ENCODE measurements around the gene JADE1. TPM values are rescaled to one million over a fixed set of nuclear protein-coding genes. Genes with fewer than 3 reads are reported as not detected.
A peak's percentile ranks its signal among the peaks of the same experiment; 100 is the strongest.

The JADE1 gene
- total and polyA plus RNA-seq, 12 donors = 18.4 to 66.7 (median 37.7) TPM

DNA sequence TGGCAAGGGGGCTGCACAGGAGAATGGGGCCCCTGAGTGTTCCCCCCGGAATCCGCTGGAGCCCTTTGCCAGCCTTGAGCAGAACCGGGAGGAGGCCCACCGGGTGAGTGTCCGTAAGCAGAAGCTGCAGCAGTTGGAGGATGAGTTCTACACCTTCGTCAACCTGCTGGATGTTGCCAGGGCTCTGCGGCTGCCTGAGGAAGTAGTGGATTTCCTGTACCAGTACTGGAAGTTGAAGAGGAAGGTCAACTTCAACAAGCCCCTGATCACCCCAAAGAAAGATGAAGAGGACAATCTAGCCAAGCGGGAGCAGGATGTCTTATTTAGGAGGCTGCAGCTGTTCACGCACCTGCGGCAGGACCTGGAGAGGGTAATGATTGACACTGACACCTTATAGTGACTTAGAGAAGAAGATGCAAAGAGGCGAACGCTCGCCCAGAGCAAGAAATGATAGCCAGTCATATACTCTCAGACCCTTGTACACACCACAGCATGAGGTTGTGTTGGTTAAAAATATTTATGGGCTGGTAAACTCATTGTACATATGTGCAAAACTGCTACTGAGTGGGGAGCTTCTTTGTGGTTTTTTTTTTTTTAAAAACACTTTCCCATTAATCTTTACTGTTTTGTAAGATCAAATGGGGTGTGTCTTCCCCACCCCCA is 52.5 kb downstream of the JADE1 start:
- Histone ChIP-seq H3K36me3 (replicated peaks in 1 of 2) (peaks cover 0 to 57% of the 10 kb centered on the region in 2 donors), H3K27me3 (no peaks in the 10 kb centered on the region), H3K4me3 (no peak overlapping the region), H3K4me1 (replicated peaks in 1 of 2) (peaks cover 10 to 20% of the 10 kb centered on the region in 2 donors), H3K27ac (no peak overlapping the region), H3K9me3 (replicated peaks in 1 of 3) (no peaks in the 10 kb centered on the region)
- DNase-seq = no peak
- 70 to 89% (median 85%) methylated on average over 7 to 13 of the region's 13 CpGs for WGBS, 4 donors
- no peak for TF ChIP-seq POLR2A (IDR thresholded peaks at IDR 0.05)
- TF ChIP-seq, protein P1, sequence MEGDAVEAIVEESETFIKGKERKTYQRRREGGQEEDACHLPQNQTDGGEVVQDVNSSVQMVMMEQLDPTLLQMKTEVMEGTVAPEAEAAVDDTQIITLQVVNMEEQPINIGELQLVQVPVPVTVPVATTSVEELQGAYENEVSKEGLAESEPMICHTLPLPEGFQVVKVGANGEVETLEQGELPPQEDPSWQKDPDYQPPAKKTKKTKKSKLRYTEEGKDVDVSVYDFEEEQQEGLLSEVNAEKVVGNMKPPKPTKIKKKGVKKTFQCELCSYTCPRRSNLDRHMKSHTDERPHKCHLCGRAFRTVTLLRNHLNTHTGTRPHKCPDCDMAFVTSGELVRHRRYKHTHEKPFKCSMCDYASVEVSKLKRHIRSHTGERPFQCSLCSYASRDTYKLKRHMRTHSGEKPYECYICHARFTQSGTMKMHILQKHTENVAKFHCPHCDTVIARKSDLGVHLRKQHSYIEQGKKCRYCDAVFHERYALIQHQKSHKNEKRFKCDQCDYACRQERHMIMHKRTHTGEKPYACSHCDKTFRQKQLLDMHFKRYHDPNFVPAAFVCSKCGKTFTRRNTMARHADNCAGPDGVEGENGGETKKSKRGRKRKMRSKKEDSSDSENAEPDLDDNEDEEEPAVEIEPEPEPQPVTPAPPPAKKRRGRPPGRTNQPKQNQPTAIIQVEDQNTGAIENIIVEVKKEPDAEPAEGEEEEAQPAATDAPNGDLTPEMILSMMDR (IDR thresholded peaks at IDR 0.05) = no peak
- intact Hi-C loops (cut with DNase I) = loop anchor here (2.0 to 10.0 kb wide), 6 partner anchors 50 to 667 kb away; no protein-coding TSS in a partner anchor

DNA sequence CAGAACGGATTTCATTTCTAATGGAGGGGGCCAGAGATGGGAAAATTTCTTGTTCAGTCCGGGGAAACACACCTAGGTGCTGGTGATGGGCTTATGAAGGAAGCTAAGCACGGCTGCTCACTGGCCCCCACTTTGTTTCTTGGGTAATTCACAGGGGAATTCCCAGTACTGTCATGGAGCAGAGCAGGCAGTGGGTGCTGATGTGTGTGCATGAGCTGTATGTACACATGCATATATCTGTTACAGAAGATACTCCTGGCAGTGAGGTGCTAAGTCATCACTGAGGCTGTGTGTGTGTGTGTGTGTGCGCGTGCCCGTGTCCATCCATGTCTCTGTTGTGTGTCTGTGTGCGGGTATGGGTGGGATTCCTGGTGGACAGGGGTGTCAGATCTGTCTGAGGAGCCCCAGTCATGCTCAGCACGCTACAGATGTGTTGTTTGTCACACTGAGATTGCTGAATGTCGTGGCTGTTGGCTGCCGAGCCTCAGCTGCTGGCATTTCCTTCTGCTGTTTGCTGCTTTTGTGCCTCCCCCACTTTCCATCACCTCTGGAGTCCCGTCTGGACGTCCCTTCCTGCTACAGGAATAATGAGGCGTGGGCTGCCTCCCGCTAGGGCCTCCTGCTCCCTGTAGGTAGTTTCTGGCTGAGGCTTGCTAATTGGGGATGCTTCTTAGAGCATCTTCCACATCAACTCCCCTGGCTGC is 53.3 kb downstream of the JADE1 start:
- Histone ChIP-seq H3K27me3 (no peaks in the 10 kb centered on the region), H3K4me3 (no peak overlapping the region), H3K4me1 (replicated peaks in 1 of 2) (peaks cover 10 to 20% of the 10 kb centered on the region in 2 donors), H3K27ac (peak overlapping the region in 2 of 5 donors; percentile 26 to 38), H3K36me3 (replicated peaks in 1 of 2) (peaks cover 0 to 55% of the 10 kb centered on the region in 2 donors), H3K9me3 (replicated peaks in 1 of 3) (no peaks in the 10 kb centered on the region)
- no peak for TF ChIP-seq POLR2A (IDR thresholded peaks at IDR 0.05)
- TF ChIP-seq, protein P1 (IDR thresholded peaks at IDR 0.05) = no peak
- 73 to 81% (median 76%) methylated on average over 9 to 14 of the region's 14 CpGs for WGBS, 4 donors
- DNase-seq = no peak
- intact Hi-C loops (cut with DNase I) = loop anchor here (2.0 to 10.0 kb wide), 6 partner anchors 50 to 668 kb away; no protein-coding TSS in a partner anchor

DNA sequence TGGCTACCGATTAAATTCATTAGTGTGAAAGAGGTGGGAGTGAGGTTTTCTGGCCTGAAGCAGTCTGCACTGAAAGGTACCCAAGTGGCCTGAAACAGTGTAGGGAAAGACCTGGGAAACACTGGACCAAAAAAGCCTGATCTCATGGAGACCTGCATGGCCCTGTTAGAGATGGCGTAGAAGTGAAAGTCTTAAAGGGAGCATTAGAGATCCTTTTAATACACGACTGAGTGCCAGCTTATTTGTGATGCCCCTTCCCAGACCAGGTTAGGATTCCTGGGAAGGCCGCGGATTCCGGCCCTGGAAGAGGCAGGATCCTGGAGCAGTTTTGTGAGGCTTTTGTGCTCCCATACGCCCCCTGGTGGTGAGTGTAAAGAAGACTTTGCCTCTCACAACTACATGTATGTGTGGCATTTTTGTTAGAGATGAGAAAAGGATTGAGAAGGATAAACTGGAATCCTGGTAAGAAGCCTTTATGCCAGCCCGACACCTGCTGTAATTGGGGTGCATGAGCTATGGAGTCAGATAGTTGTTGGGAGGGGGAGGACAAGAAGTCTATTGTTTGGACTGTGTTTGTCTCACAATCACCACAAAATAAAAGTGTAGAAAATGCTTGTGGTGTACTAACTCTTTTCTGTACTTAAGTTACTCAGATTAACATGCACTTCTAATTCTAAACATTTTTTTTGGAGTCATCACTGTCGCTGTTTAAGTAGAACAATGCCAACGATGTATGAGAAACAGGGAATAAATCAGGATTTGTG is 54.0 kb downstream of the JADE1 start:
- Histone ChIP-seq H3K9me3 (replicated peaks in 1 of 3) (no peaks in the 10 kb centered on the region), H3K27ac (peak overlapping the region in 2 of 5 donors; percentile 26 to 38), H3K27me3 (no peaks in the 10 kb centered on the region), H3K4me3 (no peak overlapping the region), H3K36me3 (replicated peaks in 1 of 2) (peaks cover 0 to 54% of the 10 kb centered on the region in 2 donors), H3K4me1 (replicated peaks in 1 of 2) (peaks cover 10 to 20% of the 10 kb centered on the region in 2 donors)
- TF ChIP-seq, protein P1 (IDR thresholded peaks at IDR 0.05) = peak; percentile 83 to 93 (median 88)
- no peak for TF ChIP-seq POLR2A (IDR thresholded peaks at IDR 0.05)
- peak; percentile 76 to 90 (median 80) for DNase-seq
- WGBS, 4 donors = 37 to 48% (median 40%) methylated on average over 10 of the region's 10 CpGs
- intact Hi-C loops (cut with DNase I) = loop anchor here (2.0 to 10.0 kb wide), 6 partner anchors 51 to 669 kb away; no protein-coding TSS in a partner anchor

DNA sequence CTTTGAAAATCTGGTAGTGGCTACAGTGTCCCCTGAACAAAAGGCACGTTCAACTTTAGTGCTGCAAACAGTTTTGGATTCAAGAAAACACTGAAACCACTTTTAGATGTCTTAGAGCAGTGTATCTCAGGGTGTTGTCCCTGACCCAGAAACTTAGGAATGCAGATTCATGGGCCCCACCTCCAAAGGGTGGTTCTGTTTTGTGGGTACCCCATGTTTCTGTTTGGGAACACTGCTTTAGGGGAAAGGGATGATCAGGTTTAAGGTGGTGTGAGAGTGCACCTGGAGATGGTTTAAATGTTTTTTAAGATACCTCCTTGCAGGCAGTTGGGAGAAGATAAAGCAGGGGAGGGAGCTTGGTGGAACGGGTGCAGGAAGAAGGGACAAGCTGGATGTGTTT is 55.6 kb downstream of the JADE1 start:
- TF ChIP-seq, protein P1 (IDR thresholded peaks at IDR 0.05) = no peak
- no peak for TF ChIP-seq POLR2A (IDR thresholded peaks at IDR 0.05)
- H3K4me3 ChIP-seq = no peak overlapping the region
- H3K36me3 ChIP-seq (replicated peaks in 1 of 2) = peaks cover 0 to 63% of the 10 kb centered on the region in 2 donors
- H3K27ac ChIP-seq = no peak overlapping the region
- H3K4me1 ChIP-seq (replicated peaks in 1 of 2) = peaks cover 0 to 8% of the 10 kb centered on the region in 2 donors
- WGBS, 4 donors = 72 to 77% (median 75%) methylated on average over 2 of the region's 2 CpGs
- intact Hi-C loops (cut with DNase I) = loop anchor here (10.0 kb wide), 2 partner anchors 410 to 670 kb away; no protein-coding TSS in a partner anchor
- H3K9me3 ChIP-seq (replicated peaks in 1 of 3) = no peaks in the 10 kb centered on the region
- no peak for DNase-seq
- H3K27me3 ChIP-seq = no peaks in the 10 kb centered on the region
